ENCODE results near the gene TAF15. TPM values are rescaled to one million over a fixed set of nuclear protein-coding genes. Genes with fewer than 3 reads are reported as not detected.

TAF15 gene
- polyA plus RNA-seq, 1 of the 3 experiments (the other 2 are of a cell fraction) = 78.0 TPM

DNA sequence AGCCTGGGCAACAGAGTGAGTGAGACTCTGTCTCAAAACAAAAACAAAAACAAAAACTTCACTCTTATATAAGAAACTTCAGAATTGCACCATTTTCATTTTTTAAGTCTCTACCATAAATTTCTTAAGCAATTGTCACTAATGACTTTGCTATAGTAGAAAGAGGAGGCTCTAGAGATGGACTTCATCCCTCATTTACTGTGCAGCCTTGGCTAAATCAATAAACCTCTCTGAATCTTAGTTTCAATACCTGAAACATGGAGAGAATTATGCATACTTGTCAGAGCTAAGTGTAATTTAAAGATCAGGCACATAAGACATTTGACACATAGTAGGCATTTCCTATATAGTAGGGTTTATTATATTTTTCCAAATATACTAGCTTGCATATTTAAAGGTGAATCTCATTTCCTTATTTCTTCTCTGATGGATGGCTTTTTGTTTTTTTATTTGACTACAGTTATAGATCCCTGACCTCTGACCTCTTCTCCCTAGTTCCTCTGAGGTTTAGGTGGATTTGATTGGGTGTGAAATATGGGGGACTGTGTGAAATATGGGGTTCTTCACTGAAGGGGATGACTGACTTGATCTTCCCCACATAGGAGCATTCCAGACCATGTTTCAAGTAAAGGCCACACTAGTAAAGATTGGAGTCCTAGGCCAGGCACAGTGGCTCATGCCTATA is 68.2 kb downstream of the TAF15 start (continued):
- no peak for TF ChIP-seq NRF1 (IDR thresholded peaks at IDR 0.05; ENCODE audit: low read depth, low read length)

DNA sequence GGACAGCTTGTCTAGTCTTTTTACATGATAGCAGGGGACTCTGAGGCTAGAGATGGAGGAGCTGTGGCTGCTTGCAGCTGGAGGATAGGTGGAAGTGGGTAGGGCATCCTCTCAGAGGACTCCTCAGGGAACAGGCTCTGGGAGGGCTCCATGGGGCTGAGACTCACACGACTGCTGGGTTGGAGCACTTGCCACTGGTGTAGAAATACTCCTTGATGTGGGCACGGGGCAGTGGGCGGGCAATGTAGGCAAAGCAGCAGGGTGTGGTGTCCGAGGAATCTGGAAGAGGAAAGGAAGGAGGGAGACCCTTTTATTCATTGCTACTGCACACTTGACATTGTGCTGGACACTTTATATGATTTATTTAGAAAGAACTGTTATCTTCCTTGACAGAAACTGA is 69.1 kb downstream of the TAF15 start:
- no peak for DNase-seq
- H3K36me3 ChIP-seq (replicated peaks in 1 of 2; ENCODE audit: control insufficient read depth in 1 of 2, insufficient read depth in 2 of 2, low read length in 1 of 2) = no peaks in the 10 kb centered on the region
- H3K4me1 ChIP-seq (ENCODE audit: control insufficient read depth in 1 of 2, insufficient read depth in 2 of 2, low read depth in 1 of 2, low read length in 1 of 2) = no peaks in the 10 kb centered on the region
- no peak overlapping the region for H3K27ac ChIP-seq (ENCODE audit: low read depth in 2 of 2, low read length in 1 of 2)
- CTCF ChIA-PET = no interaction called here
- no peak for TF ChIP-seq TCF12 (IDR thresholded peaks at IDR 0.05)
- TF ChIP-seq, protein P1, sequence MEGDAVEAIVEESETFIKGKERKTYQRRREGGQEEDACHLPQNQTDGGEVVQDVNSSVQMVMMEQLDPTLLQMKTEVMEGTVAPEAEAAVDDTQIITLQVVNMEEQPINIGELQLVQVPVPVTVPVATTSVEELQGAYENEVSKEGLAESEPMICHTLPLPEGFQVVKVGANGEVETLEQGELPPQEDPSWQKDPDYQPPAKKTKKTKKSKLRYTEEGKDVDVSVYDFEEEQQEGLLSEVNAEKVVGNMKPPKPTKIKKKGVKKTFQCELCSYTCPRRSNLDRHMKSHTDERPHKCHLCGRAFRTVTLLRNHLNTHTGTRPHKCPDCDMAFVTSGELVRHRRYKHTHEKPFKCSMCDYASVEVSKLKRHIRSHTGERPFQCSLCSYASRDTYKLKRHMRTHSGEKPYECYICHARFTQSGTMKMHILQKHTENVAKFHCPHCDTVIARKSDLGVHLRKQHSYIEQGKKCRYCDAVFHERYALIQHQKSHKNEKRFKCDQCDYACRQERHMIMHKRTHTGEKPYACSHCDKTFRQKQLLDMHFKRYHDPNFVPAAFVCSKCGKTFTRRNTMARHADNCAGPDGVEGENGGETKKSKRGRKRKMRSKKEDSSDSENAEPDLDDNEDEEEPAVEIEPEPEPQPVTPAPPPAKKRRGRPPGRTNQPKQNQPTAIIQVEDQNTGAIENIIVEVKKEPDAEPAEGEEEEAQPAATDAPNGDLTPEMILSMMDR (IDR thresholded peaks at IDR 0.05) = no peak
- TF ChIP-seq FOXM1 (IDR thresholded peaks at IDR 0.05; ENCODE audit: low read depth) = no peak
- no peak for TF ChIP-seq EZH2phosphoT487 (IDR thresholded peaks at IDR 0.05; ENCODE audit: borderline replicate concordance, low read depth)
- TF ChIP-seq, protein P2, sequence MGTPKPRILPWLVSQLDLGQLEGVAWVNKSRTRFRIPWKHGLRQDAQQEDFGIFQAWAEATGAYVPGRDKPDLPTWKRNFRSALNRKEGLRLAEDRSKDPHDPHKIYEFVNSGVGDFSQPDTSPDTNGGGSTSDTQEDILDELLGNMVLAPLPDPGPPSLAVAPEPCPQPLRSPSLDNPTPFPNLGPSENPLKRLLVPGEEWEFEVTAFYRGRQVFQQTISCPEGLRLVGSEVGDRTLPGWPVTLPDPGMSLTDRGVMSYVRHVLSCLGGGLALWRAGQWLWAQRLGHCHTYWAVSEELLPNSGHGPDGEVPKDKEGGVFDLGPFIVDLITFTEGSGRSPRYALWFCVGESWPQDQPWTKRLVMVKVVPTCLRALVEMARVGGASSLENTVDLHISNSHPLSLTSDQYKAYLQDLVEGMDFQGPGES (IDR thresholded peaks at IDR 0.05; ENCODE audit: low read depth, low read length) = no peak
- TF ChIP-seq, protein P3, sequence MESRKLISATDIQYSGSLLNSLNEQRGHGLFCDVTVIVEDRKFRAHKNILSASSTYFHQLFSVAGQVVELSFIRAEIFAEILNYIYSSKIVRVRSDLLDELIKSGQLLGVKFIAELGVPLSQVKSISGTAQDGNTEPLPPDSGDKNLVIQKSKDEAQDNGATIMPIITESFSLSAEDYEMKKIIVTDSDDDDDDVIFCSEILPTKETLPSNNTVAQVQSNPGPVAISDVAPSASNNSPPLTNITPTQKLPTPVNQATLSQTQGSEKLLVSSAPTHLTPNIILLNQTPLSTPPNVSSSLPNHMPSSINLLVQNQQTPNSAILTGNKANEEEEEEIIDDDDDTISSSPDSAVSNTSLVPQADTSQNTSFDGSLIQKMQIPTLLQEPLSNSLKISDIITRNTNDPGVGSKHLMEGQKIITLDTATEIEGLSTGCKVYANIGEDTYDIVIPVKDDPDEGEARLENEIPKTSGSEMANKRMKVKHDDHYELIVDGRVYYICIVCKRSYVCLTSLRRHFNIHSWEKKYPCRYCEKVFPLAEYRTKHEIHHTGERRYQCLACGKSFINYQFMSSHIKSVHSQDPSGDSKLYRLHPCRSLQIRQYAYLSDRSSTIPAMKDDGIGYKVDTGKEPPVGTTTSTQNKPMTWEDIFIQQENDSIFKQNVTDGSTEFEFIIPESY (IDR thresholded peaks at IDR 0.05; ENCODE audit: borderline replicate concordance, low read depth) = no peak
- no peak for TF ChIP-seq TEAD4 (IDR thresholded peaks at IDR 0.05; ENCODE audit: borderline replicate concordance, insufficient read depth)
- TF ChIP-seq RCOR1 (IDR thresholded peaks at IDR 0.05; ENCODE audit: low read length) = no peak
- TF ChIP-seq NFIC (IDR thresholded peaks at IDR 0.05; ENCODE audit: borderline replicate concordance) = no peak
- TF ChIP-seq ELF1 (IDR thresholded peaks at IDR 0.05) = no peak
- TF ChIP-seq MXI1 (IDR thresholded peaks at IDR 0.05; ENCODE audit: low read depth, low read length) = no peak
- H3K27me3 ChIP-seq (ENCODE audit: insufficient read depth) = no peaks in the 10 kb centered on the region
- 56% methylated on average over 4 of the region's 4 CpGs for WGBS (ENCODE audit: low lambda C conversion rate)
- H3K9ac ChIP-seq = no peak overlapping the region
- no peak overlapping the region for H3K4me2 ChIP-seq
- no peaks in the 10 kb centered on the region for H3K79me2 ChIP-seq (ENCODE audit: insufficient read depth)
- no peaks in the 10 kb centered on the region for H3K9me2 ChIP-seq
- H3K9me3 ChIP-seq = no peaks in the 10 kb centered on the region
- H3K4me3 ChIP-seq (ENCODE audit: low read depth in 2 of 2, low read length in 1 of 2) = no peak overlapping the region
- no peaks in the 10 kb centered on the region for H4K20me1 ChIP-seq (ENCODE audit: insufficient read depth)
- no peak overlapping the region for H2AFZ ChIP-seq (ENCODE audit: low read depth)
- POLR2A ChIA-PET = no interaction called here
- H3F3A ChIP-seq (replicated peaks; ENCODE audit: insufficient read depth) = no peaks in the 10 kb centered on the region
